Suprapubic skin (tissue), 4 donors: Measurements from ENCODE around the gene CNNM4.

Experiments used
- POLR2A ChIP-seq, 2 donors: fragments of 450-650 bp; IDR thresholded peaks; one replicate each; pipeline ENCODE4 v1.6.1; 2017; ENCODE audit warnings: antibody characterized with exemption in 2 of 2, mild to moderate bottlenecking in 2 of 2, moderate library complexity in 2 of 2
- POLR2AphosphoS5 ChIP-seq, 3 donors: sonication (generic); formaldehyde crosslinking; IDR thresholded peaks; one replicate each; pipeline ENCODE4 v1.6.1; 2017; ENCODE audit warnings: antibody characterized with exemption in 3 of 3
- TF ChIP-seq, protein P1 (sequence below), 2 donors: fragments of 200-600 bp in 1 of 2; fragments of 450-650 bp in 1 of 2; sonication (generic) in 1 of 2; IDR thresholded peaks; one replicate each; pipeline ENCODE4 v1.5.1; 2016 to 2019; ENCODE audit warnings: antibody characterized with exemption in 2 of 2, mild to moderate bottlenecking in 1 of 2, moderate library complexity in 1 of 2

DNA sequence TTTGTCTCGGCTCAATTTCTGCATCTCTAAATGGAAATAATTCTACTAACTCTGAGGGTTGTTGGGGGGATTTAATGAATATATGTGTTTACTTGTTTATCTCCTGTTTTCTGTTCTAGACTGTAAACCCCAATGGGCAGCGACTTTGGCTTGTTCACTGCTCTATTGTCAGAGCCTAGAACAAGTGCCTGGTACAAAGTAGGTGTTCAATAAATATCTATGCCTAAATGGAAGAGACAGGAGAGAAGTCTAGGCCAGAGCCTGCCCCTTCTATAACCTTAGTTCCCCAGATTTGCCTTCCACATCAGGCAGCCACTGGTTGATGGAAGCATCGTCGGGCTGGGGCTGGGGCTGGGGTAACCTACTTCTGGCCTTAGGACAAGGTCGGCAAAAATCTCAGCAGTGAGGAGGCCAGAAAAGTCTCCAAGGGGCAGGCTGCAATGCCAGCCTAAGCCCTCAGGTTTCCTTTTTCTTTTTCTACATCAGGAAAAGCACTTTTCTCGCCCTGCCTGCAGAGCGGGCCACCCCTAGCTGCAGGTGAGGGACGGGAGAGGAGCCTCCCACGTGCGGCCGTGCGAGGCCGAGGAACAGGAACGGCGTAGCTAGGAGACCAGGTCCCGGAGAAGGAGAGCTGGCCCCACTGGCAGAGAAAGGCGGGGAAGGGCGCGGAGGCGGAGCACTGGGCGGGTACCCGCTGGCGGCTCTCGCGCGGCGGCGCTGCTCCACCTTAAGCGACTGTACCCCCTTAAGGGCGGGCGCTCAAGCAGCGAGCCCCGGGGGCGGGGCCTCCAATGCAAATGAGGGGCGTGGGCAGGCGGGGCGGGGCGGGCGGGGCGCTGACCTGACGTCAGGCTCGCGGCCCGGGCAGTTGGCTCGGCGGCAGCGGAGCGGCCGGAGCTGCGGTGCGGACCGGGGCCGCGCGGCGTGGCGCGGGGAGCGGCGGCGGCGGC is at the start of gene CNNM4:
- TF ChIP-seq POLR2A (IDR thresholded peaks at IDR 0.05) (no peak), POLR2AphosphoS5 (IDR thresholded peaks at IDR 0.05) (no peak)
- TF ChIP-seq, protein P1, sequence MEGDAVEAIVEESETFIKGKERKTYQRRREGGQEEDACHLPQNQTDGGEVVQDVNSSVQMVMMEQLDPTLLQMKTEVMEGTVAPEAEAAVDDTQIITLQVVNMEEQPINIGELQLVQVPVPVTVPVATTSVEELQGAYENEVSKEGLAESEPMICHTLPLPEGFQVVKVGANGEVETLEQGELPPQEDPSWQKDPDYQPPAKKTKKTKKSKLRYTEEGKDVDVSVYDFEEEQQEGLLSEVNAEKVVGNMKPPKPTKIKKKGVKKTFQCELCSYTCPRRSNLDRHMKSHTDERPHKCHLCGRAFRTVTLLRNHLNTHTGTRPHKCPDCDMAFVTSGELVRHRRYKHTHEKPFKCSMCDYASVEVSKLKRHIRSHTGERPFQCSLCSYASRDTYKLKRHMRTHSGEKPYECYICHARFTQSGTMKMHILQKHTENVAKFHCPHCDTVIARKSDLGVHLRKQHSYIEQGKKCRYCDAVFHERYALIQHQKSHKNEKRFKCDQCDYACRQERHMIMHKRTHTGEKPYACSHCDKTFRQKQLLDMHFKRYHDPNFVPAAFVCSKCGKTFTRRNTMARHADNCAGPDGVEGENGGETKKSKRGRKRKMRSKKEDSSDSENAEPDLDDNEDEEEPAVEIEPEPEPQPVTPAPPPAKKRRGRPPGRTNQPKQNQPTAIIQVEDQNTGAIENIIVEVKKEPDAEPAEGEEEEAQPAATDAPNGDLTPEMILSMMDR (IDR thresholded peaks at IDR 0.05), result no peak
